ENCODE results near the gene FGGY.
A peak's percentile ranks its signal among the peaks of the same experiment; 100 is the strongest.
"Not testable (repeated sequence)": the region's sequence is repeated elsewhere in the genome, so short reads cannot be mapped to it uniquely, and the experiment has no call there.

FGGY gene

GRCh38 chr1:59296358-59297256 lies at the start of gene FGGY:
Gene FGGY, plus strand, starts transcription at chr1:59297094. Its CDS starts 24,456 bp downstream, at chr1:59321550.
- peak; percentile 99 for DNase-seq (ENCODE audit: low spot score)
- FAIRE-seq = peak; percentile 5

- no peak for FAIRE-seq
- no peak for DNase-seq (ENCODE audit: low spot score)
These were observed 48.1 kb upstream of the FGGY start for GRCh38 chr1:59248758-59249157.

GRCh38 chr1:59249396-59250137 lies 47.3 kb upstream of the FGGY start:
- no peak for DNase-seq (ENCODE audit: low spot score)
- no peak for FAIRE-seq

- not testable (repeated sequence) for FAIRE-seq; DNase-seq (ENCODE audit: low spot score)
These were observed 45.8 kb upstream of the FGGY start for GRCh38 chr1:59251061-59251460.

GRCh38 chr1:59256429-59256828 lies 40.5 kb upstream of the FGGY start:
- FAIRE-seq; DNase-seq (ENCODE audit: low spot score): not testable (repeated sequence)

- DNase-seq (ENCODE audit: low spot score) (no peak), FAIRE-seq (no peak)
These were observed 38.4 kb upstream of the FGGY start for GRCh38 chr1:59258412-59259032.

- DNase-seq (ENCODE audit: low spot score) (no peak), FAIRE-seq (no peak)
These were observed 35.4 kb upstream of the FGGY start for GRCh38 chr1:59261537-59261936.

- FAIRE-seq = no peak
- DNase-seq (ENCODE audit: low spot score) = no peak
These were observed 34.3 kb upstream of the FGGY start for GRCh38 chr1:59262631-59263030.

GRCh38 chr1:59263111-59263510 lies 33.8 kb upstream of the FGGY start:
- DNase-seq (ENCODE audit: low spot score) = no peak
- no peak for FAIRE-seq

- no peak for FAIRE-seq
- no peak for DNase-seq (ENCODE audit: low spot score)
These were observed 31.3 kb upstream of the FGGY start for GRCh38 chr1:59265622-59266021.

GRCh38 chr1:59266180-59266926 lies 30.5 kb upstream of the FGGY start:
- no peak for DNase-seq (ENCODE audit: low spot score)
- no peak for FAIRE-seq

GRCh38 chr1:59266927-59267293 lies 30.0 kb upstream of the FGGY start:
- DNase-seq (ENCODE audit: low spot score) (no peak), FAIRE-seq (no peak)

- DNase-seq (ENCODE audit: low spot score) (no peak), FAIRE-seq (no peak)
These were observed 28.5 kb upstream of the FGGY start for GRCh38 chr1:59268406-59268805.

- FAIRE-seq (no peak), DNase-seq (ENCODE audit: low spot score) (no peak)
These were observed 25.2 kb upstream of the FGGY start for GRCh38 chr1:59271561-59272260.

- no peak for DNase-seq (ENCODE audit: low spot score)
- no peak for FAIRE-seq
These were observed 24.4 kb upstream of the FGGY start for GRCh38 chr1:59272507-59272906.

GRCh38 chr1:59276439-59276851 lies 20.4 kb upstream of the FGGY start:
- DNase-seq (ENCODE audit: low spot score) = no peak
- FAIRE-seq = no peak

- no peak for DNase-seq (ENCODE audit: low spot score)
- FAIRE-seq = no peak
These were observed 18.0 kb upstream of the FGGY start for GRCh38 chr1:59278780-59279354.

- DNase-seq (ENCODE audit: low spot score) = no peak
- FAIRE-seq = no peak
These were observed 17.2 kb upstream of the FGGY start for GRCh38 chr1:59279645-59280044.

GRCh38 chr1:59282951-59283350 lies 13.9 kb upstream of the FGGY start:
- FAIRE-seq = no peak
- DNase-seq (ENCODE audit: low spot score) = no peak

- FAIRE-seq (no peak), DNase-seq (ENCODE audit: low spot score) (no peak)
These were observed 11.2 kb upstream of the FGGY start for GRCh38 chr1:59285691-59286090.
